DOHH2 (cell line): Measurements from ENCODE around the gene MKKS.

Source experiments
- EZH2phosphoT487 ChIP-seq: fragments of 200-600 bp; sonication (generic); IDR thresholded peaks from 2 replicates; pipeline ENCODE4 v1.6.1; 2017; ENCODE audit warnings: borderline replicate concordance, mild to moderate bottlenecking, antibody characterized with exemption, low read length, moderate library complexity, mixed read lengths
- TF ChIP-seq, protein P1 (sequence below): fragments of 200-600 bp; sonication (generic); IDR thresholded peaks from one replicate; pipeline ENCODE4 v1.5.1; 2014; ENCODE audit warnings: antibody characterized with exemption, mild to moderate bottlenecking, low read depth, low read length; ENCODE audit not compliant: poor library complexity, severe bottlenecking

GRCh38 chr20:10352934-10353824 lies 80.8 kb downstream of the MKKS start:
- TF ChIP-seq, protein P1, sequence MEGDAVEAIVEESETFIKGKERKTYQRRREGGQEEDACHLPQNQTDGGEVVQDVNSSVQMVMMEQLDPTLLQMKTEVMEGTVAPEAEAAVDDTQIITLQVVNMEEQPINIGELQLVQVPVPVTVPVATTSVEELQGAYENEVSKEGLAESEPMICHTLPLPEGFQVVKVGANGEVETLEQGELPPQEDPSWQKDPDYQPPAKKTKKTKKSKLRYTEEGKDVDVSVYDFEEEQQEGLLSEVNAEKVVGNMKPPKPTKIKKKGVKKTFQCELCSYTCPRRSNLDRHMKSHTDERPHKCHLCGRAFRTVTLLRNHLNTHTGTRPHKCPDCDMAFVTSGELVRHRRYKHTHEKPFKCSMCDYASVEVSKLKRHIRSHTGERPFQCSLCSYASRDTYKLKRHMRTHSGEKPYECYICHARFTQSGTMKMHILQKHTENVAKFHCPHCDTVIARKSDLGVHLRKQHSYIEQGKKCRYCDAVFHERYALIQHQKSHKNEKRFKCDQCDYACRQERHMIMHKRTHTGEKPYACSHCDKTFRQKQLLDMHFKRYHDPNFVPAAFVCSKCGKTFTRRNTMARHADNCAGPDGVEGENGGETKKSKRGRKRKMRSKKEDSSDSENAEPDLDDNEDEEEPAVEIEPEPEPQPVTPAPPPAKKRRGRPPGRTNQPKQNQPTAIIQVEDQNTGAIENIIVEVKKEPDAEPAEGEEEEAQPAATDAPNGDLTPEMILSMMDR = no peak
- TF ChIP-seq EZH2phosphoT487 = no peak
